Omental fat pad (tissue), 4 donors: Measurements from ENCODE around the gene RTL10. TPM values are rescaled to one million over a fixed set of nuclear protein-coding genes. Genes with fewer than 3 reads are reported as not detected.
A peak's percentile ranks its signal among the peaks of the same experiment; 100 is the strongest.

Experiments
- ATAC-seq: fragments of 150-250 bp; one replicate; pipeline ENCODE4 v1.9.1; 2016; ENCODE audit warnings: mild to moderate bottlenecking, moderate library complexity; ENCODE audit not compliant: low FRiP score
- DNase-seq: peaks from one replicate; pipeline ENCODE4 v3.0.0-alpha.2; 2019; ENCODE audit warnings: low spot score
- total RNA-seq, 4 donors: library from RNA; depleted of rRNA; stranded (reverse); fragments of >200 nt; gene quantifications; one replicate each; pipeline ENCODE4 v1.1.0, GENCODE V29; 2016
- TF ChIP-seq, protein P1 (sequence below), 3 donors: fragments of 450-650 bp; IDR thresholded peaks; one replicate each; pipeline ENCODE4 v1.5.1; 2016 to 2017; ENCODE audit warnings: antibody characterized with exemption in 3 of 3, mild to moderate bottlenecking in 3 of 3, moderate library complexity in 2 of 3

Gene RTL10
- total RNA-seq, 4 donors from 2014 or later: 7.6 to 12.6 (median 10.4) TPM

DNA sequence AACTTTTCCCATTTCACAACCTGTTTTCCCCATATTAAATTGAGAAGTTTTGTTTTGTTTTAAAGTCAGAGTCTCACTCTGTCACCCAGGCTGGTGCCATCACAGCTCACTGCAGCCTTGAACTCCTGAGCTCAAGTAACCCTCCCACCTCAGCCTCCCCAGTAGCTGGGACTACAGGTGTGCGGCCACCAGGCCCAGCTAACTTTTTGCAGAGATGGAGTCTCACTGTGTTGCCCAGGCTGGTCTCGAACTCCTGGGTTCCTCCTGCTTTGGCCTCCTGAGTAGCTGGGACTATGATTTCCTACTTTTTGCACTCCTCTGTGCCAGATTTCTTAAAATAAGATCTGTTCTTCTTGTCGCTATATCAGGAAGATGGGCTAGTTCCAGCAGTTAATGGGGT is 44.9 kb downstream of the RTL10 start:
- TF ChIP-seq, protein P1, sequence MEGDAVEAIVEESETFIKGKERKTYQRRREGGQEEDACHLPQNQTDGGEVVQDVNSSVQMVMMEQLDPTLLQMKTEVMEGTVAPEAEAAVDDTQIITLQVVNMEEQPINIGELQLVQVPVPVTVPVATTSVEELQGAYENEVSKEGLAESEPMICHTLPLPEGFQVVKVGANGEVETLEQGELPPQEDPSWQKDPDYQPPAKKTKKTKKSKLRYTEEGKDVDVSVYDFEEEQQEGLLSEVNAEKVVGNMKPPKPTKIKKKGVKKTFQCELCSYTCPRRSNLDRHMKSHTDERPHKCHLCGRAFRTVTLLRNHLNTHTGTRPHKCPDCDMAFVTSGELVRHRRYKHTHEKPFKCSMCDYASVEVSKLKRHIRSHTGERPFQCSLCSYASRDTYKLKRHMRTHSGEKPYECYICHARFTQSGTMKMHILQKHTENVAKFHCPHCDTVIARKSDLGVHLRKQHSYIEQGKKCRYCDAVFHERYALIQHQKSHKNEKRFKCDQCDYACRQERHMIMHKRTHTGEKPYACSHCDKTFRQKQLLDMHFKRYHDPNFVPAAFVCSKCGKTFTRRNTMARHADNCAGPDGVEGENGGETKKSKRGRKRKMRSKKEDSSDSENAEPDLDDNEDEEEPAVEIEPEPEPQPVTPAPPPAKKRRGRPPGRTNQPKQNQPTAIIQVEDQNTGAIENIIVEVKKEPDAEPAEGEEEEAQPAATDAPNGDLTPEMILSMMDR (IDR thresholded peaks at IDR 0.05): no peak
- DNase-seq (no peak), ATAC-seq (no peak)

DNA sequence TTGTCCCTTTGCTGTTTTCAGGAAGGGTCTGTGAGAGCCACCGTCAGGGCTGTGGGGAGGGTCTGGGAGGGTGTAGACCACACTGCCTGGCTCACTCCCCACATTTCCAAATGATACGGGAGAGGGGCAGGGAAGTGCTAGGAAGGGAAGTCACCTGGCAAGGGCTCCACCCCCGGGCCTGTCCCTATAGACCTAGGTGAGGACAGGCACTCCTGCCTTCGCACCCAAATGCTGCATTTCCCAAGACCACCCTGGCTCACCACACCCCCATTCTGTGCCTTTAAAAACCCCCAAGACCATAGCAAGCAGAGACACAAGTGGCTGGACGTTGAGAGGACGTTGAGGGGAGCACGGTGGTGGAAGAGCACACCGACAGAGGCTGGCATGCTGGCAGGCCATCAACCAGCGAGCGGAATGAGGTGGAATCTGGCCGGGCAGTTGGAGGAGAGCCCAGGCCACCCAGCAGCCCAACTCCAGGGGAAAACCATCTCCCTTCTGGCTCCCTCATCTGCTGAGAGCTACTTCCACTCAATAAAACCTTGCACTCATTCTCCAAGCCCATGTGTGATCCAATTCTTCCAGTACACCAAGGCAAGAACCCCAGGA is 45.7 kb downstream of the RTL10 start:
- ATAC-seq: no peak
- no peak for DNase-seq
- TF ChIP-seq, protein P1 (IDR thresholded peaks at IDR 0.05): no peak

DNA sequence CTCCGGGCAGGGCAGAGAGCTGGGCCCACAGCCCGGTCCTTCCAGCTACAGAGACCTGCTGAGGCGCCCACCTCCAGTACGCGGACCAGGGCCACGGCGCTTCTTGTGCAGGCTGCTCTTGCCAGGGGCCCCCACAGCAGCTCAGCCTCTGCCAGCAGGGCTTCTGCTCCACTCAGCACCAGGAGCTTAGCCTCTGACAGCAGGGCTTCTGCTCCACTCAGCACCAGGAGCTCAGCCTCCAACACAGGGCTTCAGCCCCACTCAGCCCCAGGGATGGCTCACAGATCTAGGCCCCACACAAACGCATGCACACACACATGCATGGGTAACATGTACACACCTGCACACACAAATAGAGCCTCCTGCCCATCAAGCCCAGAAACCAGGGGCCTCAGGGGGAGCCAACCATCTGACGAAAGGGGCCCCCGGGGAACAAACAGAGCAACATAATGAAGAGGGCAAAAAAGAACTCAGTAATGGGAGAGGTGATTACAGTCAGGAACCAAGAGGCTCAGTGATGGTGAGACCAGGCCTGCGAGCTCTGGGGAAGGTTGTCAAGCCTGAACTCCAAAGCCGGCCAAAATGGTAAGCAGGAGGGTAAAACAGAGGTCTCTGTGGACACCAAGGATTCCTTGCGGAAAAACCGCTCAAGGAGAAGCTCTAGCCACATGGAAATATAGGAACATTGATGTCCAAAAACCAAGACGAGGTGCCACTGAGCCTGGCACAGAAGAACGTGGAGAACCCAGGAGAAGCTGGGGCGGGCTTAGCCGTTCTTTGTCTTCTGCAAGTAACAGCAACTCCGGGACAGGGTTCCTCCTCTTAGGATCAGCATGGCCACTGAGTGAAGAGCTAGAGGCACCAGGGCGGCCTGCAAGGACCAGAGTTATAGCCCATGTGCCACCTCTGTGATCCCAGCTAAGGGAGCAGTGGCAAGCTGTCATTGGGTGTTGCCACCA is 46.5 kb downstream of the RTL10 start:
- ATAC-seq (no peak), DNase-seq (no peak)
- TF ChIP-seq, protein P1 (IDR thresholded peaks at IDR 0.05): no peak

- ATAC-seq (no peak), DNase-seq (no peak)
- TF ChIP-seq, protein P1 (IDR thresholded peaks at IDR 0.05): no peak
These were observed 47.3 kb downstream of the RTL10 start for GRCh38 chr22:19807161-19807913.

- DNase-seq (peak; percentile 30), ATAC-seq (no peak)
- TF ChIP-seq, protein P1 (IDR thresholded peaks at IDR 0.05): no peak
These were observed 48.2 kb downstream of the RTL10 start for GRCh38 chr22:19806213-19807160.

GRCh38 chr22:19805821-19806212 is 48.9 kb downstream of the RTL10 start:
- ATAC-seq (no peak), DNase-seq (no peak)
- TF ChIP-seq, protein P1 (IDR thresholded peaks at IDR 0.05): no peak
